KOPT-K1 (cell line): ENCODE data around the gene TBC1D13.

Experiments used
- H3K27ac ChIP-seq: fragments of 200-600 bp; sonication (generic); 2 replicates; pipeline ENCODE4 v1.5.1; 2016; ENCODE audit warnings: antibody characterized with exemption, mild to moderate bottlenecking, low read depth, low read length; ENCODE audit not compliant: poor library complexity, severe bottlenecking
- H3K36me3 ChIP-seq: fragments of 200-600 bp; sonication (generic); 2 replicates; pipeline ENCODE4 v1.5.1; 2017; ENCODE audit warnings: antibody characterized with exemption, mild to moderate bottlenecking, low read length, moderate library complexity; ENCODE audit not compliant: insufficient read depth
- H3K9me3 ChIP-seq: fragments of 200-600 bp; sonication (generic); 2 replicates; pipeline ENCODE4 v1.5.1; 2017; ENCODE audit warnings: antibody characterized with exemption, low read length, mild to moderate bottlenecking; ENCODE audit not compliant: insufficient read depth, poor library complexity, severe bottlenecking

The TBC1D13 gene

GRCh38 chr9:128802482-128802881 lies 15.4 kb downstream of the TBC1D13 start:
- Histone ChIP-seq H3K36me3 (peaks cover 83% of the 10 kb centered on the region), H3K27ac (no peak overlapping the region), H3K9me3 (no peaks in the 10 kb centered on the region)

GRCh38 chr9:128805661-128806060 lies 18.6 kb downstream of the TBC1D13 start:
- Histone ChIP-seq H3K36me3 (peaks cover 78% of the 10 kb centered on the region), H3K9me3 (no peaks in the 10 kb centered on the region), H3K27ac (no peak overlapping the region)

- peaks cover 61% of the 10 kb centered on the region for H3K36me3 ChIP-seq
- H3K27ac ChIP-seq: no peak overlapping the region
- H3K9me3 ChIP-seq: no peaks in the 10 kb centered on the region
Observed at GRCh38 chr9:128807827-128808226, 20.8 kb downstream of the TBC1D13 start.

- Histone ChIP-seq H3K9me3 (no peaks in the 10 kb centered on the region), H3K36me3 (peaks cover 54% of the 10 kb centered on the region), H3K27ac (no peak overlapping the region)
Observed at GRCh38 chr9:128808543-128808942, 21.5 kb downstream of the TBC1D13 start.

GRCh38 chr9:128809036-128809599 lies 22.1 kb downstream of the TBC1D13 start:
- no peaks in the 10 kb centered on the region for H3K9me3 ChIP-seq
- peaks cover 48% of the 10 kb centered on the region for H3K36me3 ChIP-seq
- H3K27ac ChIP-seq: no peak overlapping the region

GRCh38 chr9:128809831-128810230 lies 22.8 kb downstream of the TBC1D13 start:
- Histone ChIP-seq H3K27ac (no peak overlapping the region), H3K36me3 (peaks cover 46% of the 10 kb centered on the region), H3K9me3 (no peaks in the 10 kb centered on the region)

- no peaks in the 10 kb centered on the region for H3K9me3 ChIP-seq
- H3K36me3 ChIP-seq: peaks cover 37% of the 10 kb centered on the region
- H3K27ac ChIP-seq: no peak overlapping the region
Observed at GRCh38 chr9:128810873-128811272, 23.8 kb downstream of the TBC1D13 start.

GRCh38 chr9:128818099-128818838 lies 31.2 kb downstream of the TBC1D13 start, which contains the start of gene ENDOG:
TSS of gene ENDOG (plus strand) at chr9:128818500. CDS start at chr9:128818685, 185 bp downstream.
- peaks cover 28% of the 10 kb centered on the region; the same call in 1 of the 2 replicates for H3K36me3 ChIP-seq
- H3K27ac ChIP-seq: peak within 1 kb of the TSS; percentile 50
- H3K9me3 ChIP-seq: no peaks in the 10 kb centered on the region

- H3K9me3 ChIP-seq: no peaks in the 10 kb centered on the region
- H3K27ac ChIP-seq: peak overlapping the region; percentile 50
- H3K36me3 ChIP-seq: peaks cover 36% of the 10 kb centered on the region; the same call in 1 of the 2 replicates
Observed at GRCh38 chr9:128818839-128819715, 32.0 kb downstream of the TBC1D13 start.

- peaks cover 45% of the 10 kb centered on the region for H3K36me3 ChIP-seq
- H3K9me3 ChIP-seq: no peaks in the 10 kb centered on the region
- no peak overlapping the region for H3K27ac ChIP-seq
Observed at GRCh38 chr9:128819716-128820664, 32.9 kb downstream of the TBC1D13 start.

GRCh38 chr9:128820665-128821583 lies 33.9 kb downstream of the TBC1D13 start:
- H3K36me3 ChIP-seq: peaks cover 54% of the 10 kb centered on the region
- no peaks in the 10 kb centered on the region for H3K9me3 ChIP-seq
- H3K27ac ChIP-seq: no peak overlapping the region

- H3K9me3 ChIP-seq: no peaks in the 10 kb centered on the region
- no peak overlapping the region for H3K27ac ChIP-seq
- peaks cover 63% of the 10 kb centered on the region for H3K36me3 ChIP-seq
Observed at GRCh38 chr9:128821584-128822406, 34.7 kb downstream of the TBC1D13 start.
